KBM-7 (cell line): ENCODE results near the gene ZC3H12A.
"Not testable (repeated sequence)": the region's sequence is repeated elsewhere in the genome, so short reads cannot be mapped to it uniquely, and the experiment has no call there.

Experiments used
- DNase-seq: peaks from one replicate; pipeline ENCODE4 v3.0.0-alpha.2; 2015
- in situ Hi-C: fragments of 300-500 bp; cut with MboI; formaldehyde crosslinking; loops from 2 replicates; pipeline ENCODE4 v1.14.3; 2020; ENCODE audit warnings: low sequenced_read_pairs, low pct_unique_long_range_greater_than_20kb, mixed read lengths

The ZC3H12A gene

GRCh38 chr1:37519613-37520012 is 45.2 kb downstream of the ZC3H12A start:
- in situ Hi-C loops = no loop called here
- DNase-seq = no peak

- DNase-seq, in situ Hi-C loops: not testable (repeated sequence)
Measured at GRCh38 chr1:37529888-37530287, 55.5 kb downstream of the ZC3H12A start.

GRCh38 chr1:37532418-37533156 is 58.2 kb downstream of the ZC3H12A start:
- in situ Hi-C loops, DNase-seq: not testable (repeated sequence)

GRCh38 chr1:37533317-37534093 is 59.1 kb downstream of the ZC3H12A start:
- DNase-seq = no peak
- in situ Hi-C loops = no loop called here
